Stimulated activated CD8-positive, alpha-beta memory T cell treated with anti-CD3 and anti-CD28 coated beads, Interleukin-12 subunit alpha, Interleukin-12 subunit beta, amount 100 ng/mL, for 24 hours (primary cell): Measurements from ENCODE around the gene JARID2.
"Not testable (repeated sequence)": the region's sequence is repeated elsewhere in the genome, so short reads cannot be mapped to it uniquely, and the experiment has no call there.

Experiments
- DNase-seq: peaks from one replicate; pipeline ENCODE4 v3.0.0-alpha.2; 2020; ENCODE audit errors: extremely low read depth

JARID2 gene

DNA sequence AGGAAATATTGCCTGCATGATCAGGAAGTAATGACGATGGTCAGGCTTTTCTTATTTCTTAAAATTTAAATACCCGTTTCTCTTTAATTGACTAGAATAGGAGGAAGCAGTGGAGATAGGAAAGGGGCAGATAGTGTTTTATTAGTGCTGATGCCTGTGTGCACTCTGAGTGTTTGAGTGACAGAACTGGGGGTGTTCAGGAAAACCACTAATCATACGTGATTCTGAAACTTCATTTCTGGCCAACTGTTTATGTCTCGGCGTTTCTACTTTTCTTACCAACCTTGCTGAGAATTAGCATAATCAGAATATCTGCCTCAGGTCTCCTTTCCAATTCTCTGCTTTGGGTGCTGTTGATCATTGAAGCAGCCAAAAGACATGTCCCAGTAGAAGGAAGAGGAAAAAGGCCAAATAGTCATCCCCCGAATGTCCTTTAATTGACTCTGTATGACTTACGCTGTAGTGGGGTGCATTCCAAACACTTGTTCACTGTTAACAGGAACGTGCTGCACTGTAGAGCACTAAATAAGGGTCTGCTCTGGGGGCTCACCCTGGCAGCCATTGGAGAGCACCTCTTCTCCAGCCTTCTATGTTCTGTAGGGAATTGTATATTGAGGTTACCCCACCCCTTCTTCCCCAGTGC, 152.9 kb downstream of the JARID2 start:
- DNase-seq, result no peak

DNA sequence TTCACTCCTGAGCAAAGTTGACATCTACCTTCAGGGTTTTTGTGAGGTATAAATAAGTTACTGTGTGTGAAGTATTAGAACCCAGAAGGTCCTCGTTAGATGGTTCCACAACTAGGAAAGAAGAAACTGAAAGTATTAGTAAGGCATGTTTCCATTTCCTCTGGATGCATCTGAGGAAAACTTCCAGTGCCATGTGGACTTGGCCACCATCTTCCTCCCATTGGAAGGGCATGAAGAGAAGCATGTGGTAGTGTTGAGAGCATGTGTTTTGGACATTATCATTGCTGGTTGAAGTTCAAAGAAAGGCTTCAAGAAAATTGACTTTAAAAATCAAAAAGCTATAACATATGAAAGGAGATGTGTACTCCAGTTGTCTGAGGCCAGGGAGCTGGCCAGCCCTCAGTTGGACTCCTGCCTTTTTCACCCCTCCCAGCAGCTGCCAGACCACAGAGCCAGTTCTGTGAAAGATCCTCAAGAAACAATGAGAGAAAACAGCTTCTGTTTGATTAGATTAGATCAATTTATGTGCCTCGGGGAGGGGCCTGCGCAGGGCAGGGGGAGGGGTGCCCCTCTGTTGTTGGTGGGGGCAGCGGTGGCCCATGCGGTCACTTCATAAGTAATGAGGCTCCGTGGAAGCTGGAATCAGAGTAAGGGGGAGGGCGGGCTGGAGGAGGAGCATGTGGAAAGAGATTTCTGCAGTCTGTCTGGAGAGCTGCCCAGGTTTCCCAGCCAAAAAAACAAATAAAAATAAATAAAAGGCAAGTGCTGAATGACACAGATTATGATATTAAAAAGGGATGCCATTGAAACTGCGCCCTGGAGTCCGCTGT, 154.0 kb downstream of the JARID2 start:
- DNase-seq, result no peak

DNA sequence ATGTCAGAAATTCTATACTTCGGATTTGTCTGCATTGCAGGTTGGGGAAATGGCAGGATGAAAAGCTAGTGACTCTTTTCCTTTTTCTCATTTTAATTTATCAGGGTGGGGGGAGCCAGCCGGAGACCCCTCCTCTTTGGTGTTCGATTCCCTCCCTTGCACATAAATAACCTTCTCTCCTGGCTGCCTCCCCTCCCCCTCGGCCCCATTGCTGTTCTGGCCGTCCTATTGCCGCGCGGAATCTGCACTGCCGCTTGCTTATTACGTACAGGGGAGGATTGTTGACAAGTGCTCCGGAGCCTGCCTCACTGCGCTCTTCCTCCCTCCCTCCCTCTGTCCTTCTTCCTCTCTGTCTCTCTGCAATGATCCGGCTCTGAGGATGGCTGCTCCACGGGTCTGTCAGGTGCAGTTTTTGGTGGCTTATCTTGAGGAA, 154.7 kb downstream of the JARID2 start:
- DNase-seq, result no peak

DNA sequence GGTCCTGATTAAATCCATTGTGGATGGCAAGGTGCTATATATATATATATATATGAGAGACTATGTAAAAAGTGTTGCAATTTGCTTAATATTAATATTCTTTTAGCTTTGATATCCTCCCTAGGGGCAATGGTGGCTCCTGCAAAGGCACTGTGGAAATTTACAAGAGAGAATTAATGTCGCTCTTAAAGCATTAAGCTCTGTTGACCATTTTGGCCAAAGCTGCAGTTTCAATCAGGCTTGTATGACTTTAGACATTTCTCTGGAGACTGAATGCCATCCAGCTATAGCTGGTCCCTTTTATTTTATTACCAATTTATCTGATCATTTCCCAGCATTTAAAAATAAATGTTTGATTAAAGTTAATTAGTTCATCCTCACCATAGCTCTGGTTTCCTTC, 155.3 kb downstream of the JARID2 start:
- DNase-seq, result no peak

DNA sequence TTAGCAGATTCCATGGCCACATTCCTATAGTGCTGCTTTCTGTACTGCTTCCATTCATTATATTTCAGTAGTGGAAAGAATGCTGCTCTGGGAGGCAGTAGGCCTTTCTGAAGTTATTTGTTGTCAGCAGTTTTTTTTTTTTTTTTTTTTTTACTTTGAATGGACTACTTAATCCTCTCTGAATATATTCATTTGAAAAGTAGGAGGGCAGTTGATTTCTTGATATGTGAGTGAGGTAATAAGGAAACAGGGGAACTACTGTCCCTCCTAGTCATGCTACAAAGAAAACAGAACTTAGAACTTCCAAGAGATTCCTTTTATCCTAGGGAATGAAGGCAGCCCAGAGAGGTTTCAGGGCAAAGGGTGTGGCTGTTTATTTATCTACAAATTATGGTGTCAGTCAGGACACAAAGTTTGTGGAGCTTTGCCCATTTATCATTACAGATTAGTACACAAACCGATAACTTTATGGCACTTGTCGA, 155.9 kb downstream of the JARID2 start:
- no peak for DNase-seq

DNA sequence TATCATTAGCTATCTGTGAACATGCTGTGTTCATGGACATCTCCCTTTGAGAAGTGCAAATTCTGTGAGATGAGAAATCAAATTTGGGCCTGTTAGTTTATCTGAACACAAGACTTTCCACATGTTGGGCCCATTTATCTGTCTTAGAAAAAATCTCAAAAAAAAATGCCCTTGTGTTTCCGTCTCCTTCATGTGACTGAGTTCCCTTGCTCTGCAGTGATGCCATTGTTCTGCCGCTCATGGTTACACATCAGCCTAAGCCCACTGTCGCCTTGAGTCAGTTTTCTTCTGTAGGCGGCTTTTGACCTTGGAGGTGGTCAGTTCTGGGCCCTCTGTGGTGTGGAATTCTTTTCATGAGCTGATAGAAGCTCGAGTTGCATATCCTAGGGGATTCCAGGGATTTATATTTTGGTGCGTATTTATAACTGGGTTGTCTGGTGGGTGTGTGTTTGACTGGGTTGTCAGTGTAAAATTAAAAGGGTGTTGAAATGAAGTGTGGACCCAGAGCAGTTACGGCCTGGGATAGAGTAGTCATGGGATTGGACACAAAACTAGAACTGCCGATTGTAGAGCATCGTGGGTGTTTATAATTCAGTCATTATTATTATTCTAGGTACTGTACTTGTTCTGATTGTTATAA, 156.7 kb downstream of the JARID2 start:
- no peak for DNase-seq

DNA sequence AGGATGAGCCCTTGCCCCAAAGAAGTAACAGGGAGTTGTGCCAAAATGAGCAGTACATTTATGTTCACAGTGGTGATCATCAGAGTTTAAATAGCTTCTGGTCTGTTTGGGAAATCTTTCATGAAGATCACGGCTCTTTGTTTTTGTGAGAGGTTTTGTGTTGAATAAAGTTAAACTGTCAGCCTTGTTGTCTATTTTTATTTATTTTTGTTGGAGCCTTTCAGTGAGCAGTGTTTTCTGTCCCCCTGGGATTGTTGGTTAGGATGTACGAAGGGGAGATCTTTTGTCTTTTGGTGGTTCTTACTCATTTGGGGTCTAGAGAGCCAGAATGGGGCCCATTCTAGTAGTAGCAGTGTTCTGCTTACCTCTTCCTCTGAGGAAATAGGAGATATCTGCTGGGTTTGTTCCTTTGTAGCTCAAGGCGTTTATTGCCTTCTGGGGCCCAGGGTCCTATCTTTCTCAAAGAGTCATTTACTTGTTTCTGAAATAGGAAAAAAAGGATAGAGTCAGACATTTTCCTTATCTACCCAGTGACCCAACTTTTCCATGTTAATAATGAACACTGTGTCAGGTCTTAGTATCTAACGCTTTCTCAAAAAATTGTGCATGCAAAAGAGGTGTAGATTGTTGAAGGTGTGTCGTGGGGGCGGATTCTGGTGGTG, 157.4 kb downstream of the JARID2 start:
- DNase-seq, result no peak

DNA sequence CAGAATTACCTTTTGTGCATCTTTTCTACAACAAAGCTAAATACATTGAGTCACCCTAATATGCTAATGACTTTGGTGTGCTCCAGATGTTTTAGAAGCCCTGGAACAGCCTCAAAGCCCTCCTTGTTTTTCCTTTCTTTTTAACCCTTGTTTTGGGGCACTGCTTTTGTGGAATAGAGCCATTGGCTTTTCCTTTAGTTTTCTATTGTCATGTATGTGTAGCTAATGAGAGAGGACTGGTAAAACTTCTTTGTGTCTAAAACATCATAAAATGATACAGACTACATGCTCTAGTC, 158.8 kb downstream of the JARID2 start:
- DNase-seq, result no peak

DNA sequence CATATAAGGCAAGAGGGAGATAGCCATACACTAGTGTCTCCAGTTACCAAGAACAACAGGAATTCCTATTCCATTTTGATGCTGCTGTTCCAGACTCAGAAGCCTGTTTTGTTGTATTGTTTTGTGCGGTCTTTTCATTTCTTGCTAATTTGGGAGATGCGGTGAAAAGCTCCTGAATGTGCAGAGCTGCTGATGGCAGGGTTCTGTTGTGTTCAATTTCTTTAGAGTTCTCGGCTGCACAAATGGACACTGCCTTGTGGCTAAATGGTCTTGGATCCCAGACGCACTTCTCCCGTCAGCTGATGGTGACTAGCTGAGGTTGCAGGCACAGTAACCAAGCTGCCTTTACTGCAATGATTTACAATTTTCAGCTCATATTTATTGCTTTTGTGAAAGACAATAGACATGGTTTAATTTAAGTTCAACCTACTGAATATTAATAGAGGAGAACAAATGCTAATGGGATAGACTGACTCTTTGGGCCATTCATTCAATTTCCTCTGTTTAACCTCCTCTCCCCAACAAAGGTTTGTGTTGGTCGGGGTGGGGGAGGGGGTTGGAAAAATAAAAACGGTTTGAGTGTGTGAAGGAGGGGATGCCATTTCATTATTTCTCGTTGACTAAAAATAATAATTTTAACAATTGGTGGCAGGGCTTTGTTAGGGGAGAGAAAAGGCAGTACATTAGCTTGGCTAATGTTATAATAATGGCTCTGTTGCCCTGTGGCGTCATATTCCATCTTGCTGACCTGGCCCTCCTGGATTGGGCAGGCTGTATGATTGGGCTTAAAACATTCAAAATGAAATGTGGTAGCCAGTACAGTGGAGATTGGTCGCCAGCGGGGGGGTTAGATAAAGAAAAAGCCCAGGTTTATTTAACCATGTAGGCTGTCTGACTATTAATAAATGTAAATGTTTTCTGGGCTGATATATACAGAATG, 159.5 kb downstream of the JARID2 start:
- no peak for DNase-seq

DNA sequence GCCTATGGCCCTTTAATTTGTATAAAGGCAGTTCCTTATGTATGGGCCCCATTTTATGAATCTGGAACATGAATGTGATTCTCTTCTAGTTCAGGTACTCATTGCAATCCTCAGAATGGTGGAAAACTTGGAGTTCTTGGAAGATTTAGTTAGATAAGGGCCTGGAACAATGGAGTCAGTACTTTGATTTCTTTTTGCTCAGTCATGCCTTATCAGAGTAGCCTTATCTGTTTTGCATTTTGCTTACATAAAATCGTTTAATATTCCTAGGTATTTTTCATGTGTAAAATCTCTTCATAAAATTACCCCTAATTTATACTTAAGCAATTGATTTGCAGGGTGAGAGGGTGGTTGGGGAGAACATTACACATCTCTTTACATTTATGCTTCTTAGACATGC, 160.6 kb downstream of the JARID2 start:
- no peak for DNase-seq

DNA sequence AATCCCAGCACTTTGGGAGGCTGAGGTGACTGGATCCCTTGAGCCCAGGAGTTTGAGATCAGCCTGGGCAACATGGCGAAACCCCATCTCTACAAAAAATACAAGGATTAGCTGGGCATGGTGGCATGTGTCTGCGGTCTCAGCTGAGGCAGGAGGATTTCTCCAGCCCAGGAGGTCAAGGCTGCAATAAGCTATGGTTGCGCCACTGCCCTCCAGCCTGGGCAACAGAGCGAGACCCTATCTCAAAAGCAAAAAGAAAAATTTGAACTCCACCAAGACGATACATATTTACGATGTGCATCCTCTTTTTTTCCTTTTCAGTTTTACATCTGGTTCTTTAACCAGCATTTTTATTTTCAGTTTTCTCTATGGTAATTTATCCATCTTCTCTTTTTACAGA, 162.1 kb downstream of the JARID2 start:
- no peak for DNase-seq

DNA sequence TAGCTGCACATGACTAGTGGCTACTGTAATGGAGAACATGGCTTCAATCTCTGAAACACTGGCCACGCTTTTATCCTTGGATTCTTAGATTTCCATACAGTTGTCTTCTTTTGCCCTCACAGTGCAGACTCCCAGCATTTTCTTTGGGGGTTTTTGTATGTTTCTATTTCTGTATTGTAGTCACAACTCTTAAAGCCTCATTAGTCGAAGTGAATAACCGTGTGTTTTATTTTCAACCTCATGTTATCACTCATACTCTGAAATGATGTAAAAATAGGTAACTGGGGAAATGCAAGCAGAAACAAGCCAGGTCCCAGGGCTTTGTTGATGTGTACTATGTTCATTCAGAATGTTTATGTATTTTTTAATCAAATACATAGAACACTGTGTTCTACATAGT, 162.9 kb downstream of the JARID2 start:
- DNase-seq, result no peak

DNA sequence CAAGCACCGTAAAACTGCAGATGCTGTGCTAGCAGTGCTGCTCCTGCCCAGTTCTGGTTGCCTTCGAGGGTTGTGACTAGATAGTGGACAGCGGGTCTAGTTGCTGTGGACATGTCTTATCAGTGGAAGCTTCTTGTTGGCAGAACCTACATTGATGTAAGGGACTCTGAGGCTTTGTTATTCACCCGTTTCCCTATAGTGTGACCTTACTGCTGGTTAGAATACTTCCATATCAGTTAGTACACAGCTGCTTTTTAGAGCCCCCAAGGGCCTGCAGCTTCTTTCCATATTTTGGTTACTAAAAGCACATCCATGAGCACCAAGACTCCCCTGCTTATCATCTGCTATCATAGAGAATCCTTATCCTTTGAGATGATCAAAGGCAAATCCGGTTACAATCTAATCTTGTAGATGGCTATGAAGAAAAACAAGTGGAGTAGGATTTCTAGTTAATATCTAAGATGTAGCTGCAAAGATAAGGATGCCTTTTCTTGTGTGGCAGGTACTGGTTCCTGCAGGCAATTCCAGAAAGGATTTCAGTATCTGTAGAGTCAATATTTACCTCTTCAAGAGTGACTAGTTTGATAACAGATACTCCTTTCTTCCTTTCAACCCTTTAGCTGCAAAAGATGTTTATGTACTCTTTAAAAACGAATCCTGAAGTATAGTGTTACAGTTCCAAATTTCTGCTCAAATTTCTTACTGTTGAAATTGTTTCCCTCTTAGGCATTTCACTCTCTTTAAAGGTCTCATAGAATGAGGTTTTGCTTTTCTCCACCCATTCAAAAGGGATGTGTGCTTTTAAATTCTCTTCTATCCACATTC, 163.6 kb downstream of the JARID2 start:
- no peak for DNase-seq

DNA sequence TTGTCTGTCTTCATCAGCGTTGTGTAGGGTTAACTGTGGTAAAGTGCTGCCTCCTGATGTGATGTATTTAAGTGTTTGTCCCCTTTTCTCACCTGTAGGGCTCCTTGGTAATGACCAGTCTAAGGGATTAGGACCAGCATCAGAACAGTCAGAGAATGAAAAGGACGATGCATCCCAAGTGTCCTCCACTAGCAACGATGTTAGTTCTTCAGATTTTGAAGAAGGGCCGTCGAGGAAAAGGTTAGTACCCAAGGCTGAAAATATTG, 164.2 kb downstream of the JARID2 start:
- DNase-seq, result no peak

DNA sequence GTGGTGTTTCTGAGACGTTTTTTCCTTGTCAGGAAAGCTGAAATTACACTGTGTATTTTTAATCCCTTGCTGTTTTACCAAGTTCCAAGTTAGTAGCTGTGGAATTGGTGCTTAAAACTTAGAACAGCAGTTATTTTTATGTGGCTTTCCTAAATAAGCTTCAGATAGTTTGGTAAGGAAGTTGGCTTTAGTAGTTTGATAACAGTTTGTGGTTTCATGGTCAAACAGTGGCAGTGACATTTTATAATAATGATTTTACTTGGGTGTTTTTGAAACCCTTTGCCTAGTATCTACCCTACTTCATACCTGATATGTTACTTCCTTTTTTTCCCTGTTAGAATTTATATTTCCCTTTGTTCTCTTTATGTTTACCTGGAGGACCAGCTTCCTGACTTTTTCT, 164.9 kb downstream of the JARID2 start:
- no peak for DNase-seq

DNA sequence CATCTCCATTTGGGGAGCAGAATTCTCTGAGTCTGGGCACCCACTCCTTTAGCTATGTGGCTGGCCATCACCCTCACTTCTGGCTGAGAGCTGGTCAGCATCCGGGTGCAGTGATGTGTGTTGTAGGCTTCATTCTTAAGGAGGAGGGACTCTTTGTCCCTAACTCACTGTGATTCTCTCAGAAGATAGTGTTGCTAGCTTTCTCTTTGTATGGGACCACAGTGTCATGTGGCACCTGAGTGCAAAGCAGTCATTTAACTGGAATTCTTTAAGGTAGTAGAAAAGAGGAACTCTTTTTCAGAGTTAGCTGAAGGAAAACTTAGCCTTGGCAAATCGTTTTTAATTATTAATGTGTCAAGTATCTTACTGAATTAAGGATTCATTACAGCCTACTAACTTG, 165.9 kb downstream of the JARID2 start:
- no peak for DNase-seq

DNA sequence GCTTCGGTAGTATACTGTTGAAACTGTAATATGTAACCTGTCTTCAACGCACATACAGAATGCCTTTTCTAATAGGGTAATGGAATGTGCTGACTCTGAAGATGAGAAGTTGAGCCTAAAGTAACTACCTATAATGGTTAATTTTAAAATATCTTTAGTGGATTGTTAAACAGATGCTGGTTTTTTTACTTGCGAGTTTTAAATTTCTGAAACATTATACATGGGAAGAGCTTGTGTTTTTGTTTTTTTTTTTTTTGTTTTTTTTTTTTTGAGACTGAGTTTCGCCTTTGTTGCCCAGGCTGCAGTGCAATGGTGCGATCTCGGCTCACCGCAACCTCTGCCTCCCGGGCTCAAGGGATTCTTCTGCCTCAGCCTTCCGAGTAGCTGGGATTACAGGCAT, 166.9 kb downstream of the JARID2 start:
- DNase-seq, result no peak

DNA sequence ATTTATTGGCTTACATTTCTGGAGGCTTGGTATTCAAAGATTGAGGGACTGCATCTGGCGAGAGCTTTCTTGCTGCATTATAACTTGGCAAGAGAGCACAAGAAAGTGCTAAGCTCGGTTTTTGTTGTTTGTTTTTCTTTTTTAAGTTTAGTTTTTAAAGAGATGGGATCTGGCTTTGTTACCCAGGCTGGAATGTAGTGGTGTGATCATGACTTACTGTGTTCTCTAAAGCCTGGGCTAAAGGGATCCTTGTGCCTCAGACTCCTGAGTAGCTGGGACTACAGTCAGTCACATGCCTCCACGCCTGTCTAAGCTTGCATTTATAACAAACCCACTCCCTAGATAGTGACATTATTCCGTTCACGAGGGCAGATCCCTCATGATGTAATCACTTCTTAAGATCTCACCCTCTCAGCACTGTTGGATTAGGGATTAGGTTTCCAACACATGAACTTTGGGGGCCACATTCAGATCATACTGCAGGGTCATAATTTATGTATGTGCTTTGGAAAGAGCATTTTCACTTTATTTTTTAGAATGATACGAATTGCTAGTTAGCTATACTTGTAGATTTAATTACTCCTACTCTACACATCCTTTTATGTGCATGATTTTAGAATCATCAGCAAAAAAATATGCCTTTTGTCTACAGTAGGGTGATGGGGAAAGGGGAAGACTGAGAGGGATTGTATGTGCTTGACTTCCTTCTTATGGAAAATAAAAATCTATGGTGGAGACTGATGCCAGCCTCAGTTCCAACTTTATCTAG, 167.8 kb downstream of the JARID2 start:
- DNase-seq, result no peak

DNA sequence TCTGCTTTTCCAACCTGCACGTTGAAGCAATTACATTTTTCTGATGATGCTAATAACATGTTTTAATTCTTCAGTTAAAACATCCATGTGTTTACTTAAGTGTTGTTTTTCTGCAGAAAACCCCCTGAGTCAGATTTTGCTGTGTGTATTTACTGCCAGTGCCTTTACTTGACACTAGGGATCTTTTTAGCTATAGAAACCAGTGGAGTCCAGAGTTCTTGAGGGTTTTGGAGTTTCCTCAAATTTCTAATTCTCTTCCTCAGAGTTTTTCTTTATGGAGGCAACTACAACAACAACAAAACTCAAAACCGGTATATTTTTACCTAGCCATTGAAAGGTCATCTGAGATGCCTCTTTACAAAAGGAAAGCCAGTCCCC, 168.4 kb downstream of the JARID2 start:
- DNase-seq, result no peak

DNA sequence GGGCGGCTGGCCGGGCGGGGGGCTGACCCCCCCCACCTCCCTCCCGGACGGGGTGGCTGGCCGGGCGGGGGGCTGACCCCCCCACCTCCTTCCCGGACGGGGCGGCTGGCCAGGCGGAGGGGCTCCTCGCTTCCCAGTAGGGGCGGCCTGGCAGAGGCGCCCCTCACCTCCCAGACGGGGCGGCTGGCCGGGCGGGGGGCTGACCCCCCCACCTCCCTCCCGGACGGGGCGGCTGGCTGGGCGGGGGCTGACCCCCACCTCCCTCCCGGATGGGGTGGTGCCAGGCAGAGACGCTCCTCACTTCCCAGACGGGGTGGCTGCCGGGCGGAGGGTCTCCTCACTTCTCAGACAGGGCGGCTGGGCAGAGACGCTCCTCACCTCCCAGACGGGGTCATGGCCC, 169.8 kb downstream of the JARID2 start:
- not testable (repeated sequence) for DNase-seq
